Neural progenitor cell (in vitro differentiated cells): ENCODE measurements around the gene NINJ2. TPM values are rescaled to one million over a fixed set of nuclear protein-coding genes. Genes with fewer than 3 reads are reported as not detected.

Source experiments
- DNase-seq: peaks from one replicate; pipeline ENCODE4 v3.0.0-alpha.2; 2016; ENCODE audit warnings: low spot score
- H2AFZ ChIP-seq: fragments of 200-600 bp; sonication (generic); replicated peaks from 2 replicates; pipeline ENCODE4 v1.6.1; 2016; ENCODE audit warnings: antibody characterized with exemption
- H3F3A ChIP-seq: fragments of 200-600 bp; sonication (generic); 2 replicates; pipeline ENCODE4 v1.6.1; 2016; ENCODE audit warnings: antibody characterized with exemption, low read depth
- H3K27ac ChIP-seq: fragments of 200-600 bp; sonication (generic); 2 replicates; pipeline ENCODE4 v1.5.1; 2016; ENCODE audit warnings: mild to moderate bottlenecking
- H3K27me3 ChIP-seq: fragments of 200-600 bp; sonication (generic); 2 replicates; pipeline ENCODE4 v1.6.1; 2016; ENCODE audit warnings: mild to moderate bottlenecking, moderate library complexity
- H3K36me3 ChIP-seq: fragments of 200-600 bp; sonication (generic); 2 replicates; pipeline ENCODE4 v1.5.1; 2016
- H3K4me1 ChIP-seq: fragments of 200-600 bp; sonication (generic); 2 replicates; pipeline ENCODE4 v1.6.1; 2016; ENCODE audit warnings: mixed run types
- H3K4me2 ChIP-seq: fragments of 200-600 bp; sonication (generic); 2 replicates; pipeline ENCODE4 v1.6.1; 2016
- H3K4me3 ChIP-seq: fragments of 200-600 bp; sonication (generic); 2 replicates; pipeline ENCODE4 v1.5.1; 2016
- H3K79me2 ChIP-seq: fragments of 200-600 bp; sonication (generic); 2 replicates; pipeline ENCODE4 v1.6.1; 2016; ENCODE audit warnings: low read depth
- H3K9ac ChIP-seq: fragments of 200-600 bp; sonication (generic); 2 replicates; pipeline ENCODE4 v1.6.1; 2016
- H3K9me3 ChIP-seq: fragments of 200-600 bp; sonication (generic); 2 replicates; pipeline ENCODE4 v1.5.1; 2016; ENCODE audit warnings: low read depth
- H4K20me1 ChIP-seq: fragments of 200-600 bp; sonication (generic); 2 replicates; pipeline ENCODE4 v1.6.1; 2016; ENCODE audit warnings: low read depth
- H3K27ac Mint-ChIP-seq: 3 replicates; pipeline ENCODE4 v1.8.0; 2021; ENCODE audit warnings: mixed read lengths
- H3K27me3 Mint-ChIP-seq: 2 replicates; pipeline ENCODE4 v1.8.0; 2022; ENCODE audit warnings: low read depth, mild to moderate bottlenecking, inconsistent platforms, moderate library complexity, mixed read lengths; ENCODE audit not compliant: insufficient read depth
- H3K36me3 Mint-ChIP-seq: 3 replicates; pipeline ENCODE4 v1.8.0; 2021; ENCODE audit warnings: mixed read lengths
- H3K4me1 Mint-ChIP-seq: 3 replicates; pipeline ENCODE4 v1.8.0; 2021; ENCODE audit warnings: mixed read lengths
- H3K4me3 Mint-ChIP-seq: 3 replicates; pipeline ENCODE4 v1.8.0; 2021; ENCODE audit warnings: mild to moderate bottlenecking, moderate library complexity, mixed read lengths
- H3K9me3 Mint-ChIP-seq: 3 replicates; pipeline ENCODE4 v1.8.0; 2020; ENCODE audit warnings: mixed read lengths
- CTCF ChIP-seq: fragments of 200-600 bp; sonication (generic); IDR thresholded peaks from 2 replicates; pipeline ENCODE4 v1.5.1; 2017; ENCODE audit warnings: antibody characterized with exemption, mild to moderate bottlenecking
- EZH2 ChIP-seq: fragments of 200-600 bp; sonication (generic); IDR thresholded peaks from 2 replicates; pipeline ENCODE4 v1.6.1; 2017; ENCODE audit warnings: antibody characterized with exemption, mild to moderate bottlenecking, moderate library complexity
- EZH2phosphoT487 ChIP-seq: fragments of 200-600 bp; sonication (generic); IDR thresholded peaks from 2 replicates; pipeline ENCODE4 v1.6.1; 2017; ENCODE audit warnings: antibody characterized with exemption
- total RNA-seq: library from RNA; depleted of rRNA; stranded (reverse); fragments of >200 nt; gene quantifications from 2 replicates; pipeline ENCODE4 v1.2.3, GENCODE V29; 2015; ENCODE audit warnings: low replicate concordance

Gene NINJ2
- total RNA-seq, 1 donor from 2014 or later = not detected

DNA sequence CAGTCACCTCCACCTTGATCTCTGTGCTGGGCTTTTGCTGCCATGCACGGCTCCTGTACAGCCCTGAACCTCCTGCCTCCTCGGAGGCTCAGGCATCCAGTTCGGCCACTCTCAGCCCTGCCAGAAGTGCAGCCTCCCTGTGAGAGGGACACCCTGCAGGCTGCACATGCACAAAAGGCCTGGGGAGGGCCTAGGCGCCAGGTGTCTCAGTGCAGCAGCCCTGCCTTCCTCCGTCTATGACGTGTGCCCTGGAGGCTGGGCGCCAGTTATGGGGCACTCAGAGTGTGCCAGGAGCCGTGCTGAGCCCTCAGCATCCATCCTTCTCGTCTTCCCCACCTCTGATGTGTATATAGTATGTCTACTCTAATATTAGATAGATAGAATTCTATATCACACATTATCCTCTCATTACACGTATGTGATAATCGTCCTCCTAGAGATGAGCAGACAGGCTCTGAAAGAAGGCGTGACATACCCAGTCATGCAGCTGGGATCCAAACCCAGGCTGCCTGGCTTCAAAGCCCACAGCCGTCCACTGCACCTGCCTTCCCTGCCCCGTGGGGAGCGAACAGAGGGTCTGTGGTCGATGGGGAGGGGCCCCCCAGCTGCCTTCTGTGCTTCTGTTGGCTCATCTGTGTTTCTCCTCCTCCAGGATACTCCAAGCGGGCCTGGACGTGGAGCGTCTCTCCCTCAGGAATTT is 102.4 kb downstream of the NINJ2 start:
- TF ChIP-seq EZH2 = no peak
- no peak for TF ChIP-seq EZH2phosphoT487
- TF ChIP-seq CTCF = no peak
- no peaks in the 10 kb centered on the region for H3K36me3 ChIP-seq
- Mint-ChIP-seq H3K36me3 (no peaks in the 10 kb centered on the region), H3K27me3 (peaks cover 11% of the 10 kb centered on the region), H3K4me1 (peaks cover 22% of the 10 kb centered on the region), H3K9me3 (no peaks in the 10 kb centered on the region), H3K27ac (no peak overlapping the region), H3K4me3 (no peak overlapping the region)
- peaks cover 4% of the 10 kb centered on the region for H3K4me1 ChIP-seq
- no peaks in the 10 kb centered on the region for H3K9me3 ChIP-seq
- H3K4me3 ChIP-seq = no peak overlapping the region
- H2AFZ ChIP-seq = no peak overlapping the region
- H3K79me2 ChIP-seq = no peaks in the 10 kb centered on the region
- no peaks in the 10 kb centered on the region for H3K27me3 ChIP-seq
- no peaks in the 10 kb centered on the region for H4K20me1 ChIP-seq
- no peak overlapping the region for H3K9ac ChIP-seq
- no peak for DNase-seq
- H3F3A ChIP-seq = no peaks in the 10 kb centered on the region
- no peak overlapping the region for H3K4me2 ChIP-seq
- no peak overlapping the region for H3K27ac ChIP-seq

GRCh38 chr12:559906-560455 is 103.3 kb downstream of the NINJ2 start:
- H3K4me3 Mint-ChIP-seq = no peak overlapping the region

DNA sequence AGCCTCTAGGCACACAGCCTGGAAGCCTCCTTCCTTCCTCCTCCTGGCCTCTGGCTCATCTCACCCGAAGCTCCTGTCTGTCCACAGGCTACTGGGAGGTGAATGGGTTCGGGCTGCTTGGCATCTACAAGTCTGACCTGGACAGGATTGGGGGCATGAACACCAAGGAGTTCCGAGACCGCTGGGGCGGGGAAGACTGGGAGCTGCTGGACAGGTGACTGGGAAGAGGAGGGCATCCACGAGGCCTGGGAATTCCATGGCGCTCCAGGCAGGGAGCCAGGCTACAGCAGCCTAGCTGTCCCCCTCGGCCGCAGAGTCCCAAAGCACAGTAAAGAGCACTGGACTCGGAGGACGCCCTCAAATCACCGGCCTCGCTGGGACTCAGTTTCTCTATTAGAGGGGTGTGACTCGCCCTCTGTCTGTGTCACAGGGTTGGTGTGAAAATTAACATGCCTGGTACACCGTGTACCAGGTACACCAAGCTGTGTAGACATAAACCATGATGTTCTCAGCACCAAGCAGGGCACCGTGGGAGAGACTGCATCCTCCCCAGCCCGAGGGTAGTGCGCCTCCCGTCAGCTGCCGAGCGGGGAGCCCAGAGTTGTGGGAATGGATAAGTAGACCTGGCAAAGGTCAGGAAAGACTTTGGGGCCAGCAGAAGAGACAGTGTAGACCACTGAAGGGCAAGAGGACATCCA is 103.9 kb downstream of the NINJ2 start:
- Mint-ChIP-seq H3K9me3 (no peaks in the 10 kb centered on the region), H3K27ac (peak overlapping the region; percentile 59)
- H3K4me3 ChIP-seq = no peak overlapping the region

More at GRCh38 chr12:559906-560455, 103.3 kb downstream of the NINJ2 start:
- H3K4me1 Mint-ChIP-seq = peaks cover 20% of the 10 kb centered on the region
- peak overlapping the region; percentile 54 for H3K27ac Mint-ChIP-seq
- Histone ChIP-seq H3K36me3 (no peaks in the 10 kb centered on the region), H3K9ac (no peak overlapping the region), H4K20me1 (no peaks in the 10 kb centered on the region), H3K79me2 (no peaks in the 10 kb centered on the region), H3K4me1 (peaks cover 4% of the 10 kb centered on the region), H3K4me2 (no peak overlapping the region), H3K4me3 (no peak overlapping the region), H3K27ac (no peak overlapping the region), H3F3A (no peaks in the 10 kb centered on the region), H2AFZ (no peak overlapping the region), H3K27me3 (no peaks in the 10 kb centered on the region), H3K9me3 (no peaks in the 10 kb centered on the region)
- no peaks in the 10 kb centered on the region for H3K9me3 Mint-ChIP-seq
- no peak for TF ChIP-seq EZH2
- no peak for DNase-seq
- no peaks in the 10 kb centered on the region for H3K36me3 Mint-ChIP-seq
- peaks cover 6% of the 10 kb centered on the region for H3K27me3 Mint-ChIP-seq

More for the DNA sequence above, 103.9 kb downstream of the NINJ2 start:
- DNase-seq = no peak
- Histone ChIP-seq H4K20me1 (no peaks in the 10 kb centered on the region), H3K27ac (no peak overlapping the region), H3K9me3 (no peaks in the 10 kb centered on the region), H3K4me2 (no peak overlapping the region), H2AFZ (no peak overlapping the region), H3F3A (no peaks in the 10 kb centered on the region), H3K27me3 (no peaks in the 10 kb centered on the region), H3K4me1 (no peaks in the 10 kb centered on the region), H3K36me3 (no peaks in the 10 kb centered on the region), H3K9ac (no peak overlapping the region), H3K79me2 (no peaks in the 10 kb centered on the region)
- Mint-ChIP-seq H3K4me1 (peaks cover 18% of the 10 kb centered on the region), H3K36me3 (no peaks in the 10 kb centered on the region), H3K4me3 (no peak overlapping the region), H3K27me3 (peaks cover 4% of the 10 kb centered on the region)
- TF ChIP-seq EZH2phosphoT487 = no peak
- no peak for TF ChIP-seq CTCF
- TF ChIP-seq EZH2 = no peak
